GM23338 (cell line): ENCODE results near the gene STRIP1.

Experiments used
- EZH2 ChIP-seq: fragments of 200-600 bp; sonication (generic); IDR thresholded peaks from one replicate; pipeline ENCODE4 v1.8.0; 2017; ENCODE audit warnings: antibody characterized with exemption, mild to moderate bottlenecking, low read depth; ENCODE audit not compliant: unreplicated experiment
- TF ChIP-seq, protein P1 (sequence below), 2 experiments: fragments of 200-600 bp in 1 of 2; sonication (generic) in 1 of 2; conservative IDR thresholded peaks; 2 replicates each; pipeline versions ENCODE4 v1.5.1 to v1.6.1; 2016 to 2017; ENCODE audit warnings: antibody characterized with exemption in 2 of 2, low read depth in 2 of 2, mild to moderate bottlenecking in 2 of 2, moderate library complexity in 1 of 2

DNA sequence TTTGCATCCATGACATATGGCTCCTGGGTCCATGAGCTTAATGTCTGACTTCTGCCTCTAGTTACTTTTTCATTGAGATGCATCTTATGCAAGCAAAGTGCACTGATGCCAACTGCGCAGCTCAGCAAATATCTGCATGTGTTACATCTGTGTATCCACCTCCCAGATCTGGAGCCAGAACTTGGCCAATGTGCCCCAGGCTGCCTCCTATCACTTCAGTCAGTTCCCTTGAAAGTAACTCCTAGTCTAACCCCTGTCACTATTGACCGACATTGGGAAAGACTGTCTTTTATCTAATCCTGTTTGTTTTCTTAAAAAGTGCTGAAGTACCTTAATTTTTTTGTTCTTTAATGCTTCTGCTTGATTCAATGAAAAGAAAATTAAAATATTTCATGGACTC lies 58.6 kb downstream of the STRIP1 start:
- TF ChIP-seq EZH2: no peak
- TF ChIP-seq, protein P1, sequence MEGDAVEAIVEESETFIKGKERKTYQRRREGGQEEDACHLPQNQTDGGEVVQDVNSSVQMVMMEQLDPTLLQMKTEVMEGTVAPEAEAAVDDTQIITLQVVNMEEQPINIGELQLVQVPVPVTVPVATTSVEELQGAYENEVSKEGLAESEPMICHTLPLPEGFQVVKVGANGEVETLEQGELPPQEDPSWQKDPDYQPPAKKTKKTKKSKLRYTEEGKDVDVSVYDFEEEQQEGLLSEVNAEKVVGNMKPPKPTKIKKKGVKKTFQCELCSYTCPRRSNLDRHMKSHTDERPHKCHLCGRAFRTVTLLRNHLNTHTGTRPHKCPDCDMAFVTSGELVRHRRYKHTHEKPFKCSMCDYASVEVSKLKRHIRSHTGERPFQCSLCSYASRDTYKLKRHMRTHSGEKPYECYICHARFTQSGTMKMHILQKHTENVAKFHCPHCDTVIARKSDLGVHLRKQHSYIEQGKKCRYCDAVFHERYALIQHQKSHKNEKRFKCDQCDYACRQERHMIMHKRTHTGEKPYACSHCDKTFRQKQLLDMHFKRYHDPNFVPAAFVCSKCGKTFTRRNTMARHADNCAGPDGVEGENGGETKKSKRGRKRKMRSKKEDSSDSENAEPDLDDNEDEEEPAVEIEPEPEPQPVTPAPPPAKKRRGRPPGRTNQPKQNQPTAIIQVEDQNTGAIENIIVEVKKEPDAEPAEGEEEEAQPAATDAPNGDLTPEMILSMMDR (conservative IDR thresholded peaks at IDR 0.05; ENCODE audit: low read depth in 2 of 2): no peak
